HG03565 (cell line): ENCODE data around the gene MYO16.
A peak's percentile ranks its signal among the peaks of the same experiment; 100 is the strongest.

ENCODE experiments used
- ATAC-seq: cut with Tn5 transposase; IDR thresholded peaks from one replicate; pipeline ENCODE4 v1.9.1; 2021; ENCODE audit warnings: mild to moderate bottlenecking, moderate library complexity; ENCODE audit not compliant: unreplicated experiment

The MYO16 gene

GRCh38 chr13:108787700-108788414 lies 158.4 kb downstream of the MYO16 start:
- no peak for ATAC-seq

- ATAC-seq, result no peak
Measured at GRCh38 chr13:108789476-108789875, 160.1 kb downstream of the MYO16 start.

GRCh38 chr13:108795841-108796240 lies 166.4 kb downstream of the MYO16 start:
- no peak for ATAC-seq

- ATAC-seq, result no peak
Measured at GRCh38 chr13:108797354-108797753, 167.9 kb downstream of the MYO16 start.

GRCh38 chr13:108807841-108808240 lies 178.4 kb downstream of the MYO16 start:
- ATAC-seq, result no peak

- no peak for ATAC-seq
Measured at GRCh38 chr13:108812165-108812564, 182.8 kb downstream of the MYO16 start.

- no peak for ATAC-seq
Measured at GRCh38 chr13:108812661-108813060, 183.2 kb downstream of the MYO16 start.

GRCh38 chr13:108813587-108814170 lies 184.3 kb downstream of the MYO16 start:
- ATAC-seq, result no peak

- no peak for ATAC-seq
Measured at GRCh38 chr13:108816375-108816774, 187.0 kb downstream of the MYO16 start.

GRCh38 chr13:108827646-108828045 lies 198.2 kb downstream of the MYO16 start:
- no peak for ATAC-seq

- ATAC-seq, result no peak
Measured at GRCh38 chr13:108828086-108828815, 198.8 kb downstream of the MYO16 start.

- ATAC-seq, result no peak
Measured at GRCh38 chr13:108830916-108831315, 201.5 kb downstream of the MYO16 start.

- ATAC-seq, result no peak
Measured at GRCh38 chr13:108833531-108833930, 204.1 kb downstream of the MYO16 start.

- no peak for ATAC-seq
Measured at GRCh38 chr13:108834193-108834592, 204.8 kb downstream of the MYO16 start.

GRCh38 chr13:108835083-108835482 lies 205.7 kb downstream of the MYO16 start:
- no peak for ATAC-seq

- ATAC-seq, result no peak
Measured at GRCh38 chr13:108850691-108851090, 221.3 kb downstream of the MYO16 start.

- no peak for ATAC-seq
Measured at GRCh38 chr13:108851660-108852059, 222.2 kb downstream of the MYO16 start.

GRCh38 chr13:108853031-108853430 lies 223.6 kb downstream of the MYO16 start:
- ATAC-seq, result no peak

- peak; percentile 72 for ATAC-seq
Measured at GRCh38 chr13:108855737-108856387, 226.5 kb downstream of the MYO16 start.

GRCh38 chr13:108858676-108859075 lies 229.3 kb downstream of the MYO16 start:
- ATAC-seq, result no peak

- ATAC-seq, result no peak
Measured at GRCh38 chr13:108859197-108860012, 230.0 kb downstream of the MYO16 start.
